ENCODE data around the gene FGFBP1. TPM values are rescaled to one million over a fixed set of nuclear protein-coding genes. Genes with fewer than 3 reads are reported as not detected.
A peak's percentile ranks its signal among the peaks of the same experiment; 100 is the strongest.

Gene FGFBP1
- total and polyA plus RNA-seq, 2 donors (not counting 3 experiments of a cell fraction or from before 2014, with no cell fraction given) = not detected

- H3K79me2 ChIP-seq (ENCODE audit: control insufficient read depth, insufficient read depth, low read length) = no peaks in the 10 kb centered on the region
- H3K27me3 ChIP-seq (ENCODE audit: control insufficient read depth in 2 of 2, insufficient read depth in 2 of 2, low read length in 2 of 2) = no peaks in the 10 kb centered on the region
- ChIA-PET CTCF (interaction anchor here (1.1 to 5.2 kb wide), 6 partner anchors 9 to 305 kb away, joined by 3 to 58 read pairs (median 10); no protein-coding TSS in a partner anchor), POLR2A (no interaction called here)
- BruUV-seq (replicated peaks) = no TSS peak
- no peak within 1 kb of the TSS for H3K4me3 ChIP-seq (replicated peaks in 1 of 3; ENCODE audit: insufficient read depth in 1 of 3, low read depth in 1 of 3, low read length in 3 of 3)
- H3K36me3 ChIP-seq (ENCODE audit: control insufficient read depth in 2 of 2, extremely low read depth in 1 of 2, insufficient read depth in 2 of 2, low read length in 2 of 2) = no peaks in the 10 kb centered on the region
- intact Hi-C loops (cut with micrococcal nuclease) = loop anchor here (1.0 kb wide), 2 partner anchors 38 to 302 kb away; no protein-coding TSS in a partner anchor
- no peak within 1 kb of the TSS for H3K4me2 ChIP-seq (ENCODE audit: insufficient read depth, low read length)
- H4K20me1 ChIP-seq (replicated peaks; ENCODE audit: control insufficient read depth, extremely low read depth, insufficient read depth, low read length) = no peaks in the 10 kb centered on the region
- peak; percentile 22 to 67 for TF ChIP-seq CTCF (IDR thresholded peaks at IDR 0.05; ENCODE audit: extremely low read depth in 1 of 2, insufficient read depth in 1 of 2, low read depth in 1 of 2, low read length in 2 of 2)
- no peak for TF ChIP-seq JUN (IDR thresholded peaks at IDR 0.05; ENCODE audit: borderline replicate concordance, insufficient read depth, insufficient read length, low read depth)
- TF ChIP-seq MAX (IDR thresholded peaks at IDR 0.05; ENCODE audit: insufficient read depth, insufficient read length) = no peak
- dilution Hi-C loops (cut with MboI; ENCODE audit: extremely low pct_ligation_motif_present, low sequenced_read_pairs) = no loop called here
- H3K9me1 ChIP-seq (replicated peaks; ENCODE audit: control insufficient read depth, extremely low read depth, insufficient read depth, low read length) = no peaks in the 10 kb centered on the region
- DNase-seq (ENCODE audit: low read depth, low spot score) = peak; percentile 34
- H3K9ac ChIP-seq (replicated peaks; ENCODE audit: extremely low read depth, insufficient read depth, low read length) = no peak within 1 kb of the TSS
- H3K27ac ChIP-seq (ENCODE audit: insufficient read depth, low read depth, low read length) = no peak within 1 kb of the TSS
- no peak within 1 kb of the TSS for H2AFZ ChIP-seq (ENCODE audit: low read depth, low read length)
- no peaks in the 10 kb centered on the region for H3K4me1 ChIP-seq (ENCODE audit: control insufficient read depth, extremely low read depth, insufficient read depth, low read length)
- no peaks in the 10 kb centered on the region for H3K9me3 ChIP-seq (replicated peaks; ENCODE audit: control insufficient read depth, insufficient read depth, low read length)
- FAIRE-seq = no peak
Measured at GRCh38 chr4:15963001-15963451, 24.5 kb upstream of the FGFBP1 start, which contains the start of gene FGFBP2. Gene FGFBP2, minus strand, starts transcription at chr4:15963175. Its CDS starts 46 bp downstream, at chr4:15963129.
